ENCODE results near the gene CRY2.

CRY2 gene

GRCh38 chr11:45928535-45929215, 81.4 kb downstream of the CRY2 start:
- TF ChIP-seq, protein P1, sequence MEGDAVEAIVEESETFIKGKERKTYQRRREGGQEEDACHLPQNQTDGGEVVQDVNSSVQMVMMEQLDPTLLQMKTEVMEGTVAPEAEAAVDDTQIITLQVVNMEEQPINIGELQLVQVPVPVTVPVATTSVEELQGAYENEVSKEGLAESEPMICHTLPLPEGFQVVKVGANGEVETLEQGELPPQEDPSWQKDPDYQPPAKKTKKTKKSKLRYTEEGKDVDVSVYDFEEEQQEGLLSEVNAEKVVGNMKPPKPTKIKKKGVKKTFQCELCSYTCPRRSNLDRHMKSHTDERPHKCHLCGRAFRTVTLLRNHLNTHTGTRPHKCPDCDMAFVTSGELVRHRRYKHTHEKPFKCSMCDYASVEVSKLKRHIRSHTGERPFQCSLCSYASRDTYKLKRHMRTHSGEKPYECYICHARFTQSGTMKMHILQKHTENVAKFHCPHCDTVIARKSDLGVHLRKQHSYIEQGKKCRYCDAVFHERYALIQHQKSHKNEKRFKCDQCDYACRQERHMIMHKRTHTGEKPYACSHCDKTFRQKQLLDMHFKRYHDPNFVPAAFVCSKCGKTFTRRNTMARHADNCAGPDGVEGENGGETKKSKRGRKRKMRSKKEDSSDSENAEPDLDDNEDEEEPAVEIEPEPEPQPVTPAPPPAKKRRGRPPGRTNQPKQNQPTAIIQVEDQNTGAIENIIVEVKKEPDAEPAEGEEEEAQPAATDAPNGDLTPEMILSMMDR (IDR thresholded peaks at IDR 0.05): no peak

DNA sequence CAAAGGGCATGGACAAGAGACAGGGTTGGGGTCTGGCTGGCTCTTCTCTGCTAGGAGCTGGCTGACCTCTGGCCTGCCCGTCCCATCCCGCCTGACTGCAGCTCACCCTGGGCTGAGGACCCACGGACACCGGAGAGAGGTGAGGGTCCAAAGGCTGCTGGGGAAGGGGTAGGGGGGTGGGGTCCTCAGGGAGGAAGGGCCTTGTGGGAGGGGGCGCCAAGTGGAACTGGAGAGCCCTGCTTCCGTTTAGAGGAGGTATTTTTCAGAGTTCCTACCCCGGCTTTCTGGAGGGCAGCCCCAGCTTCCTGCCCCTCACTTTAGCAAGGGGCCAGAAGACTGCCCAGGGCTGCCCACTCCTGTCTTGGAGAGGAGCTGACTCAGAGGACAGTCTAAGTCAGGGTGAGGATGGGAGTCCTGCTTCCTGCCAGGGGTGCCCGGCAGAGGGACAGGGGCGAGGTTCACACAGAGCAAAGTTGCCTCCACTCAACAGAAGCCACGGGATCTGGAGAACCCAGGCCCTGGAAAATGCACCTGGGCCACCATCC, 82.3 kb downstream of the CRY2 start:
- TF ChIP-seq, protein P1 (IDR thresholded peaks at IDR 0.05): no peak

DNA sequence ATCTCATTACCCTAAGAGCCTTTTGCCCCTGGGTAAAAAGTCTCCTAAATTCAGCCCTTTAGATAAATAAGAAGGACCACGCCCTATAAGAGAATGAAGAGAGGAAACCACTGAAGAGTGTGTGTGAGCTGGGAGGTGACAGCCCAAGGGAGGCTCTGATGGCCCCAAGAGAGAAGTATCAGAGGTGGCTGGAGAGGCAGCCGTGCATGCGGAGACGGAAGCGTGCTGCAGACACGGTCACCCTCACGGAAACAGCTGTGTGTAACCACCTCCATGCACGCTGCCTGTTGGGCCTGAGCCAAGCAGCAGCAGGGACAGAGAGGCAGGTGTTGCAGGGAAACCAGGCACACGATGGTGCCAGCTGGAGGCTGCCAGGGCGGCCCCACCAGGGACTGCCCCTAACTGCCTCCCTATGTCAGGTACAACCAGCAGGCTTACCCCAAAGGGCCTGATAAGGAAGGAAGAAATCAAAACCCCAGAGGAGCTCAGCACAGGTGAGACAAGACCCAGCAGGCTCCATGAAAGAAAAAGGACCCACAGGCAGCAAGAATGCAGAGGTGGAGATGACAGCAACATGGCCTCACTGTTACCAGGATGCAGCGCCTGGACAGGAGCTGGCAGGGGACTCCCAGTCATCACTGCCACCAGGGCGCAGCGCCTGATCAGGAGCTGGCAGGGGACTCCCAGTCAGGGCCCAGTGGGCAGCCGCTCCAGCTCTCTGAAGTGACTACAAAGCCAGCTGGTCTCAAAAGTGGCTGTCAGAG, 82.9 kb downstream of the CRY2 start:
- TF ChIP-seq, protein P1 (IDR thresholded peaks at IDR 0.05): no peak

GRCh38 chr11:45930951-45931570, 83.8 kb downstream of the CRY2 start:
- TF ChIP-seq, protein P1 (IDR thresholded peaks at IDR 0.05): no peak

- TF ChIP-seq, protein P1 (IDR thresholded peaks at IDR 0.05): no peak
These were observed 84.5 kb downstream of the CRY2 start for GRCh38 chr11:45931739-45932138.

DNA sequence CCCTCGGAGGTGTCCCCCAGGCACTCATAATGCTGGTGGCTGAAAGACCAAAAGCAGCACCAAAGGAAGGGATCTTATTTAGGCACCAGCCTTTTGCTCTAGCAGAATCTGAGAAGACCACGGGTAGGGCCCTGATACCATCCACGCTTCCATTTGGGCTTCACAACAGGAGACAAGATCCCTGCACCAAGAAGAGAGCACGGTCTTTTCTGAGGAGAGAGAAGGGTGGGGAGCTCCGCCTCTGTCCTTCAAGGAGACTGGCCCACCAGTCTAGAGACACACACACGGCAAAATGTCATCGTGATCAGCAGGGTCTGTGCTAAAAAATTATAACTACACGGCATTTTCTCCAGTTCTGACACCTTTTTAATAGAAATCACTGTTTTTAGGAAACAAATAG, 84.9 kb downstream of the CRY2 start:
- TF ChIP-seq, protein P1 (IDR thresholded peaks at IDR 0.05): no peak

Measured in LNCAP (cell line).